Stimulated activated CD4-positive, alpha-beta T cell treated with anti-CD3 and anti-CD28 coated beads, TNF-alpha, amount 100 ng/mL, for 48 hours (primary cell): ENCODE data around the gene WIZ.
A peak's percentile ranks its signal among the peaks of the same experiment; 100 is the strongest.
"Not testable (repeated sequence)": the region's sequence is repeated elsewhere in the genome, so short reads cannot be mapped to it uniquely, and the experiment has no call there.

Experiments
- DNase-seq, 3 donors: peaks; one replicate each; pipeline ENCODE4 v3.0.0-alpha.2; 2020; ENCODE audit warnings: low read depth in 3 of 3

Gene WIZ

GRCh38 chr19:15411351-15411750 lies 38.4 kb downstream of the WIZ start:
- DNase-seq: not testable (repeated sequence)

DNA sequence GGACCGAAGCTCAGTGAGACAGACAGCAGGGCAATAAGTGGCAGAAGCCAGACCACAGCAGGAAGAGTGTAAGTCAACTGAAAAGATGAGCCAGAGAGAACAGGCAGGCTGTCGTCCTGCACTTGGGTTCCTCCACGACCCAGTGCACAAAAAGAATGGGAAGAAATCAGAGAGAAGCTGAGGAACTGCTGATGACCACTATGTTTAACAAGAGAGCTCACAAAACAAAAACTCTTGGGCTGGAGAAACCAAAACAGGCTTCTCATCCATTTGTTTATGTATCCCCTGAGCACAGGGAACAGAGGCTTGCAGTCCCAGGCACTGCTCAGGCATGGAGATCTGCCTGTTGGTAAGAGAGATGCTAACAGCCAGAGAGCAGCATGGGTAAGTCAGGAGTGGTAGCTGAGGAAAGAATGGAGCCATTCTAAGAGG lies 45.0 kb downstream of the WIZ start:
- DNase-seq: no peak

DNA sequence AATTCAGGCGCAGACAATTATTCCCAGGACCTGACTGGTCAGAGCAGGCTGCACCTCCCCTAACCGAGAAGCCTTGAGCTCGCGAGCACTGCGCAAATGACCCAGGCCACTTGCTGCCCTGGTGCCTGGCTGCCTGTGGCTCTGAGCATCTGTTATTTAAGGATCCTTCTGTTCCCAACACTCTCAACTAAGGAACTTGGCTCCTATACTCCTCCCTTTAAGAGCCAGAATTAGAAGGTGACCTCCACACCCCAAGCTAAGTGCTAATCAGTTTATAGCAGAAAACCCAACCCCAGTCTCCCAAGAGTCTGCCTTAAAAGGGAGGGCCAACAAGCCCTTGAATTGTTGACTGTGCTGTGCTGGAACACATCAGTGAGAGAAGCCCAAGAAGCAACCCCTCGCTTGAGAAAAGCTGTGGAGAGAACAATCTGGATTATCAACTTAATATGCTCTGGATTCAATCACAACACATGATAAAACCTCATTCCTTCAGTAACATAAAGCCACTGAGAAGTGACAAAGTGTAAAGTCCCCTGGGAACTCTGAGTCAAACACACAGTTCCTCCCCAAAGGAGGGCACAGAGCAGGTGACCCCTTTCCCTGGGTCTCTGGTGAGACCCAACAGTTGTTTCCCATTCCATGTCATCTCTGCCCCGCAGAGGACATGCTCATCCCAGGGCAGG lies 45.5 kb downstream of the WIZ start:
- DNase-seq: no peak

GRCh38 chr19:15403151-15403531 lies 46.6 kb downstream of the WIZ start:
- DNase-seq: no peak

DNA sequence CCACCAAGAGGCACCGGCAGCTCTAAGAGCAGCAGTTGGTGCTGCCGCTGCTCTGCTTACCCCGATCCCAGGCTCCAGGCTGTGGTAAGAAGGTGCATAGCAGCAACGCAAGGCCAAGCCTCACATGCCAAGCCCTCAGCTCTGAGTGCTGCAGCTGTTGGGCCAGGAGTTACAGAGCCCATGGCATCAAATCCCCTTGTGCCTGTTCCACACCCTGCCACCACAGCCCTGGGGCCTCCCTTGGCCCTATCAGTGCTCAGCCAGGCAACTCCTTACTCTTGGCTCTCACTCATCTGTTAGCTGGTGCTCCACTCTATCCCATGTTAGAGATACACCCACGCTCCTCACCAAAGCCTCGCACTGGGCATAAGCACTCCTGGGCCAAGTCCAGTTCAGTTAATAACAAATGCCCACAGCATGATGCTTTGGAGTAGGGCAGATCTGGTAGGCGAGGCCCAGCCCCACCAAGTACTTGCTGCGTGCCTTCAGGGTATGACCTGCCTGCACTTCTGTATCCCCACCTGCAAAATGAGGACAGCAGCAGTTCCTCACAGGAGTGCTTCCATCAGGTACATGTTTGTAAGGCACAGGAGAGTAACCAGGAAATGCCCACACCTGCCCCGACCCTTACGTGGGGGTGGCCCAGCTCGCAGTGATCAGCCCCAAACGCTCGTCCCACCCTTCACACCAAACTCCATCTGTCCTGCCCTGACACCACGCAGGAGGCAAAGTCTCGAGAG lies 47.2 kb downstream of the WIZ start:
- no peak for DNase-seq

- no peak for DNase-seq
These were observed 48.4 kb downstream of the WIZ start for GRCh38 chr19:15401397-15401710.

DNA sequence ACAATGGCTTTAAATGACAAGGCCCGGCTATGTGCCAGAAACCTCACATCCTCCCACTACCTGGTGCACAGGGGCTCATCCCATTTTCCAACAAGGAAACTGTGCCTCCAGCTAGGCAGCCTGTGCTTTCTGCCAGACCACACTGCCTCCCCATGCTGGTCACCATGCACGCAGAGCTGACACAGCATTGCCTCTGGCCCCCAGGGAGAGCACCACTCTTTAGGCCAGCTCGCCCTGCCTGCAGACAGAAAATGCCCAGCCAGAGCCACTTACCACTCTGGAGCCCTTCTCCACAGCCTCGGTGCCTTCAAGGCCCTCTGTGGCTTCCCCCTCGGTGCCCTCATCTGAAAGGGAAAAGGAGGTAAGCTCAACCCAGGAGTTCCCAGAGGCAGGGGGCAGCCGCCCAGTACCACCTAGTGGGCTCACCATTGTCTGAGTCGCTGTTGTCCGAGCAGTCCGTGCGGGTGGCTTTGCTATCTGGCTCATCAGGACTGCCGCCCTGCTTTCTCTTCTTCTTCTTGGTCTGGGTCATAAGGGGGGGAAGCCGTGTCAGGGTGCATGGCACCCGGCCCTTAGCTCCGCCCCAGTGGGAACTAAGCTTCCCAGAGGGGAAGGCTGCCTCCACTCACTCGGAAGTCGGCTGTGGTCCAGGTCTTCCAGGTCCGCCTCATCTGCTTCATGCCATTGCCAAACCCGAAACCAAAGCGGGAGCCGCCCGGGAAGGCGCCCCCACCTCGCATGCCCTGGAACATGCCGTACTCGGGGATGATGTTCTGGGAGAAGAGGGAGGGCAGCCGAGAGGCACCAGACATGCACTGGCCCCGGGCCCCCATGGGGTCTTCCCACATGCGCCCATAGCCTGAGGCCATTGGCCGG lies 49.0 kb downstream of the WIZ start:
- DNase-seq: no peak

DNA sequence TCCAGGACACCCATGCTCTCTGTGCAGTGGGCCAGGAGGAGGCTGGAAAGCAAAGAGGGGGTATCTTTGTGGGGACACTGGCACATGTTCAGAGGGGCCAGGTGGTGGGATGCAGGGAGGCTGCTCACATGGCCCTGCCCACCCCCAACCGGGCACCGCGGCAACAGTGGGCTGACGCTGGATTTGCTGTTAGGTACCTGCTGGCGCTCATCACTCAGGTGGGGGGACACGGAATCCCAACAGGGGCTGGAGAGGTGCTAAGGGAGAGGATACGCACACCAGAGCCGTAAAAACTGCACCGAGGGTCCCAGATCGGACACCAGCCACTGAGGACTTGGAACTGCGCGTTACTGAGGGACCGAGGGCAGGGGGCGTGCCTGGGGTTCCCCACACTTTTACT lies 50.1 kb downstream of the WIZ start:
- no peak for DNase-seq

- no peak for DNase-seq
These were observed 50.6 kb downstream of the WIZ start for GRCh38 chr19:15399234-15399515.

- DNase-seq: no peak
These were observed 51.1 kb downstream of the WIZ start for GRCh38 chr19:15398501-15399233.

- DNase-seq: no peak
These were observed 52.0 kb downstream of the WIZ start for GRCh38 chr19:15397782-15398181.

- no peak for DNase-seq
These were observed 52.5 kb downstream of the WIZ start for GRCh38 chr19:15397236-15397635.

- no peak for DNase-seq
These were observed 53.3 kb downstream of the WIZ start for GRCh38 chr19:15396436-15396835.

GRCh38 chr19:15395251-15395650 lies 54.5 kb downstream of the WIZ start:
- DNase-seq: not testable (repeated sequence)

DNA sequence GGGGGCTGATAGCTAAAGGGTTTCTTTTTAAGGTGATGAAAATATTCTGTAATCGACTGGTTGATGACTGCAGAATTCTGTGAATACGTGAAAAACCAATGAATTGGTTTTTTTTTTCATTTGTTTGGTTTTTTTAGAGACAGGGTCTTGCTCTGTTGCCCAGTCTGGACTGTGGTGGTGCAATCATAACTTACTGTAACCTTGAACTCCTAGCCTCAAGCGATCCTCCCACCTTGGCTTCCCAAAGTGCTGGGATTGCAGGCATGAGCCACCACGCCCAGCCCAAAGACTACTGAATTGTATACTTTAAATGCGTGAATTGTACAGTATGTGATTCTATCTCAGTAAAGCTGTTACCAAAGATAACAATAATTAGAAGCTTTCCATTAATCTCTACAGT lies 55.3 kb downstream of the WIZ start:
- no peak for DNase-seq

GRCh38 chr19:15393963-15394362 lies 55.8 kb downstream of the WIZ start:
- DNase-seq: no peak

GRCh38 chr19:15390814-15391213 lies 58.9 kb downstream of the WIZ start:
- DNase-seq: no peak

DNA sequence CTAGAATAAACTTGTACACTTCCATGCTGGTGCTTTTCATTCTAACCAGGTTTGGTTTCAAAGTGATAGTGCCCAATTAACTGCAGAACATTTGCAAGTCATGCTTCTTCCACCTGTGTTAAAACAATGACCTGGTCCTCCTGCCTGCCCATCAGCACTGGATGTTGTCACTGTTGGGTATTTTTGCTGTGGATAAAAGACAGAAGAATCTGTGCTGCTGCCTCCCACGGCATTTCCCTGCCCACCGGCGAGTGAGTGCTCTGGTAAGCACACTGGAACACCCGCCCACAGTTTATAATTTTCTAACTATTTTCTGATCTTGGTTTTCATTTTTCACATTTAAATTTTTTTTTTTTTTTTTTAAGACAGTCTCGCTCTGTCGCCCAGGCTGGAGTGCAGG lies 67.9 kb downstream of the WIZ start:
- no peak for DNase-seq

- no peak for DNase-seq
These were observed 68.3 kb downstream of the WIZ start for GRCh38 chr19:15381429-15381828.

- DNase-seq: peak in 2 of 3 donors; percentile 16 to 36
These were observed 69.6 kb downstream of the WIZ start for GRCh38 chr19:15379999-15380647.

DNA sequence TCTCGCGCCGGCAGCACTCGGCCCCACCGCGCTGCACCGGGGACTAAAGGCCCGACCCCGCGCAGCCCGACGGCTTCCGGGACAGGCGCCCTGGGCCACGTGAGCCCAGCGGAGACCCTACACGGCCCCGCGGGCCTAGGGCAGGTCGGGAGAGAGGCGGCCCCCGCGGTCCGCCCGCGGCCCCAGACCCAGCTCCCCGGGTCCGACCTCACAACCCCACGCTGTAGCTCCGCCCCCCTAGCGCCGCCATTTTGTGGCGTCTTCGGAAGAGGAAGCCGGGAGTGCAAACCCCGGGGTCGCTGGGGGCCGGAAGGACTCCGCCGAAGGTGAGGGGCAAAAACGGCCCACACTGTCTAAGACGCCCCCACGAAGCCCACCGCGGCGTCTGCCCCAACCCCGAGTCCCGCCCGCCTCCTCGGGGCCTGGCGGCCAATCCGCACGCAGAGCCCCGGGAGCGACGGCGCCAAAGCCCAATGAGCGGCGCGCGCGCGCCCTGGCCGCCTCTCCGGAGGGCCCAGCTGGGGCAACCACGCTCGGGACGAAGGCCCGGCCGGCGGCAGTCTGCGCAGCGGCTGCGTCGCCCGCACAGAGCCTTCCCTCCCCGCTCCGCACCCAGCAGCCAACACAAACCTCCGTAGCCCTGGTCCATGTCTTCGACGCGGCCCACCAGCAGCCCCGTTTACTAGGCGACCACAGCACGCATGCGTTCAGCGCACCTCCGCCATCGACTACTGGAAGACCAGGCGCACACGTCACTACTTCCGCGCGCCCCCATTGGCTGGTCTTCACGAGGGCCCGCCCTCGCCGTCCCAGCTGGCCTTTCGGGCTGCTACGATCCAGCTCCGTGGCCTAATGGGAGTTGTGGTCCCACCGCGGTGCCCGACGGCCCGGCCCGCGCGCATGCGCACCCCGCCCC lies 70.4 kb downstream of the WIZ start, which contains the start of gene AKAP8:
Gene AKAP8 (minus strand): TSS at position 705 of the 916 bp plus-strand sequence. CDS start 56 bp downstream, at position 649.
- peak; percentile 93 to 97 (median 94) for DNase-seq
